Mesenchymal stem cell (in vitro differentiated cells and primary cell): ENCODE measurements around the gene EEIG1.
"Not testable (repeated sequence)": the region's sequence is repeated elsewhere in the genome, so short reads cannot be mapped to it uniquely, and the experiment has no call there.

ENCODE experiments used
- DNase-seq: peaks from one replicate; pipeline ENCODE4 v3.0.0-alpha.2; 2013
- H2AFZ ChIP-seq: one replicate; pipeline ENCODE4 v1.6.1; 2013; ENCODE audit warnings: low read depth, mild to moderate bottlenecking, control low read depth, inconsistent platforms, low read length, moderate library complexity
- H2AK5ac ChIP-seq: 2 replicates; pipeline ENCODE4 v1.6.1; 2013; ENCODE audit warnings: low read length, moderate library complexity, mild to moderate bottlenecking, inconsistent platforms; ENCODE audit not compliant: severe bottlenecking
- H2BK120ac ChIP-seq: one replicate; pipeline ENCODE4 v1.6.1; 2013; ENCODE audit warnings: low read depth, mild to moderate bottlenecking, inconsistent platforms, low read length, moderate library complexity
- H2BK12ac ChIP-seq, 2 experiments: one replicate each; pipeline ENCODE4 v1.6.1; 2013; ENCODE audit warnings: inconsistent platforms in 2 of 2, low read length in 2 of 2, mild to moderate bottlenecking in 2 of 2, moderate library complexity in 2 of 2, control low read depth in 1 of 2
- H2BK15ac ChIP-seq: one replicate; pipeline ENCODE4 v1.6.1; 2013; ENCODE audit warnings: mild to moderate bottlenecking, low read depth, inconsistent platforms; ENCODE audit not compliant: poor library complexity, severe bottlenecking
- H2BK5ac ChIP-seq: 2 replicates; pipeline ENCODE4 v1.6.1; 2013; ENCODE audit warnings: low read depth, mild to moderate bottlenecking, low read length, control low read depth, inconsistent platforms; ENCODE audit not compliant: poor library complexity, severe bottlenecking
- H3K14ac ChIP-seq, 2 experiments: one replicate each; pipeline ENCODE4 v1.6.1; 2013; ENCODE audit warnings: inconsistent platforms in 2 of 2, low read length in 2 of 2, control low read depth in 1 of 2, mild to moderate bottlenecking in 1 of 2, moderate library complexity in 1 of 2
- H3K18ac ChIP-seq, 2 experiments: one replicate each; pipeline ENCODE4 v1.6.1; 2013; ENCODE audit warnings: inconsistent platforms in 2 of 2, low read length in 2 of 2, control low read depth in 1 of 2, low read depth in 1 of 2, mild to moderate bottlenecking in 1 of 2
- H3K23ac ChIP-seq, 2 experiments: one replicate each; pipeline ENCODE4 v1.6.1; 2013; ENCODE audit warnings: inconsistent platforms in 2 of 2, low read length in 2 of 2, mild to moderate bottlenecking in 2 of 2, moderate library complexity in 2 of 2, control low read depth in 1 of 2
- H3K27ac ChIP-seq: 2 replicates; pipeline ENCODE4 v1.5.1; 2013; ENCODE audit warnings: mild to moderate bottlenecking, moderate library complexity, low read length, control low read depth, inconsistent platforms; ENCODE audit not compliant: poor library complexity, severe bottlenecking
- H3K27me3 ChIP-seq, 2 experiments: 2 replicates each; pipeline versions ENCODE4 v1.6.1 to v1.7.0; 2013; ENCODE audit warnings: low read length in 2 of 2, mild to moderate bottlenecking in 2 of 2, moderate library complexity in 2 of 2, control low read depth in 1 of 2, inconsistent platforms in 1 of 2; ENCODE audit not compliant: control insufficient read depth in 1 of 2, insufficient read depth in 1 of 2
- H3K36me3 ChIP-seq, 2 experiments: 2 replicates each; pipeline versions ENCODE4 v1.6.1 to v1.7.0; 2013; ENCODE audit warnings: low read length in 2 of 2, control low read depth in 1 of 2, inconsistent platforms in 1 of 2, low read depth in 1 of 2, mild to moderate bottlenecking in 1 of 2; ENCODE audit not compliant: insufficient read depth in 2 of 2, control insufficient read depth in 1 of 2
- H3K4ac ChIP-seq, 2 experiments: one replicate each; pipeline ENCODE4 v1.6.1; 2013; ENCODE audit warnings: inconsistent platforms in 2 of 2, low read length in 2 of 2, mild to moderate bottlenecking in 2 of 2, moderate library complexity in 2 of 2, control low read depth in 1 of 2, low read depth in 1 of 2
- H3K4me1 ChIP-seq: 2 replicates; pipeline ENCODE4 v1.6.1; 2013; ENCODE audit warnings: low read depth, low read length, control low read depth; ENCODE audit not compliant: control insufficient read depth, insufficient read depth
- H3K4me2 ChIP-seq: 2 replicates; pipeline ENCODE4 v1.6.1; 2013; ENCODE audit warnings: low read length, mild to moderate bottlenecking, inconsistent platforms; ENCODE audit not compliant: poor library complexity, severe bottlenecking
- H3K4me3 ChIP-seq, 2 experiments: 2 replicates each; pipeline versions ENCODE4 v1.5.1 to v1.7.0; 2013; ENCODE audit warnings: low read length in 2 of 2, mild to moderate bottlenecking in 2 of 2, control low read depth in 1 of 2, low read depth in 1 of 2; ENCODE audit not compliant: insufficient read depth in 1 of 2
- H3K79me1 ChIP-seq: replicated peaks from 2 replicates; pipeline ENCODE4 v1.6.1; 2013; ENCODE audit warnings: mild to moderate bottlenecking, control low read depth, low read length, inconsistent platforms; ENCODE audit not compliant: poor library complexity, severe bottlenecking
- H3K9ac ChIP-seq: 2 replicates; pipeline ENCODE4 v1.7.0; 2013; ENCODE audit warnings: mild to moderate bottlenecking, low read length, moderate library complexity
- H3K9me3 ChIP-seq: 2 replicates; pipeline ENCODE4 v1.7.0; 2013; ENCODE audit warnings: mild to moderate bottlenecking, low read length; ENCODE audit not compliant: control insufficient read depth
- H4K8ac ChIP-seq: one replicate; pipeline ENCODE4 v1.6.1; 2013; ENCODE audit warnings: inconsistent platforms, mild to moderate bottlenecking, low read length, moderate library complexity
- H4K91ac ChIP-seq: one replicate; pipeline ENCODE4 v1.6.1; 2013; ENCODE audit warnings: mild to moderate bottlenecking, low read length, inconsistent platforms
- WGBS: methylation state at CpG from one replicate; pipeline ENCODE4 v1.1.7; 2013; ENCODE audit warnings: mixed read lengths; 5-methylcytosine and 5-hydroxymethylcytosine counted together

EEIG1 gene

DNA sequence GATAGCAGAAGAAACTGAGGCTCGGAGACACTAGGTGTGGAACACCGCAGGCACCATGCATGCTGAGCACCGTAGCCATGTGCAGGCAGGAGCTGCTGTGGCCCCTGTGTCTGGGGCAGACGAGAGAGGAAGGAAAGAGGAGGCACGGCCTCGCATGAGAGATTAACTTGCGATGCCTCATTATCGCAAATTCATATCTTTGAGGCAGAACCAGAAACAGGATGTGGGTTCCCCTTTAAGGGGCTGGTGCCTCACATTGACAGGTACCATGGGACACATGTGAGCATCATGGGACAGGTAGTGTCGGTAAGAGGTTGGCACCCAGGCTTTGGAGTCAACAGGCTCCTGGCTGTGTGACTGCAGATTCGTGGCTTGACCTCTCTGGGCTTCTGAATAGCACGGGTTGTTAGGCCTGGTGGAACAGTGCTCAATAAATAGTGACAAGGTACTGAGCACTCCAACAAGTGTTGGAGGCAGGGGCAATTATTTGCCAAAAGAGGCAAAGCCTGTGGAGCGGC is 45.5 kb upstream of the EEIG1 start:
- no peak overlapping the region for H2BK5ac ChIP-seq
- no peaks in the 10 kb centered on the region for H3K27me3 ChIP-seq
- 96% methylated on average over 12 of the region's 12 CpGs for WGBS
- no peak overlapping the region for H2BK120ac ChIP-seq
- H2AK5ac ChIP-seq = no peak overlapping the region
- H2BK15ac ChIP-seq = no peak overlapping the region
- H3K27ac ChIP-seq = no peak overlapping the region
- H3K14ac ChIP-seq = no peak overlapping the region
- H2AFZ ChIP-seq = no peak overlapping the region
- H3K4me3 ChIP-seq = no peak overlapping the region
- no peak overlapping the region for H3K18ac ChIP-seq
- H3K4me2 ChIP-seq = no peak overlapping the region
- H2BK12ac ChIP-seq = peak overlapping the region in 1 of 2 experiments; percentile 30
- H3K4me1 ChIP-seq = peaks cover 1% of the 10 kb centered on the region
- DNase-seq = no peak
- H4K91ac ChIP-seq = no peak overlapping the region
- no peaks in the 10 kb centered on the region for H3K9me3 ChIP-seq
- no peaks in the 10 kb centered on the region for H3K36me3 ChIP-seq
- no peaks in the 10 kb centered on the region for H3K79me1 ChIP-seq
- no peak overlapping the region for H3K9ac ChIP-seq
- H3K4ac ChIP-seq = peak overlapping the region in 1 of 2 experiments; percentile 70
- peak overlapping the region; percentile 29 for H4K8ac ChIP-seq
- H3K23ac ChIP-seq = no peak overlapping the region

DNA sequence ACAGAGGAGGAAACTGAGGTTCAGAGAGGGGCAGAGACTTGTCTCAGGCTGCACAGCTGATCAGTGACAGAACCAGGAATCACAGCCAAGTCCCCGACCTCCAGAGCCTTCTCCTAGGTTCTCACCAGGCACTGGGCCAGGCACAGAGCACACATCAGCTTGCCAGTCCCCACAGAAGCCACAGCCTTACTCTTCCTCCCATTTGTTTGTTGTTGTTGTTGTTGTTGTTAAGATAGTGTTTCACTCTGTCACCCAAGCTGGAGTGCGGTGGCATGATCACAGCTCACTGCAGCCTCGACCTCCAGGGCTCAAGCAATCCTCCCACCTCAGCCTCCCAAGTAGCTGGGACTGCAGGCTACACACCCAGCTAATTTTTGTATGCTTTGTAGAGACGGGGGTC is 44.9 kb upstream of the EEIG1 start:
- 76% methylated on average over 3 of the region's 4 CpGs for WGBS
- H3K9ac ChIP-seq = no peak overlapping the region
- H3K23ac ChIP-seq = no peak overlapping the region
- no peak overlapping the region for H3K4me3 ChIP-seq
- peaks cover 1% of the 10 kb centered on the region for H3K4me1 ChIP-seq
- no peak overlapping the region for H2BK15ac ChIP-seq
- H2AFZ ChIP-seq = no peak overlapping the region
- H3K27me3 ChIP-seq = no peaks in the 10 kb centered on the region
- peak overlapping the region in 1 of 2 experiments; percentile 70 for H3K4ac ChIP-seq
- H2BK5ac ChIP-seq = no peak overlapping the region
- H2BK120ac ChIP-seq = no peak overlapping the region
- H3K14ac ChIP-seq = no peak overlapping the region
- no peak overlapping the region for H3K4me2 ChIP-seq
- H4K91ac ChIP-seq = no peak overlapping the region
- H3K79me1 ChIP-seq = no peaks in the 10 kb centered on the region
- H2BK12ac ChIP-seq = no peak overlapping the region
- DNase-seq = no peak
- H3K18ac ChIP-seq = no peak overlapping the region
- H2AK5ac ChIP-seq = no peak overlapping the region
- H4K8ac ChIP-seq = no peak overlapping the region
- no peaks in the 10 kb centered on the region for H3K36me3 ChIP-seq
- H3K27ac ChIP-seq = no peak overlapping the region
- H3K9me3 ChIP-seq = no peaks in the 10 kb centered on the region

DNA sequence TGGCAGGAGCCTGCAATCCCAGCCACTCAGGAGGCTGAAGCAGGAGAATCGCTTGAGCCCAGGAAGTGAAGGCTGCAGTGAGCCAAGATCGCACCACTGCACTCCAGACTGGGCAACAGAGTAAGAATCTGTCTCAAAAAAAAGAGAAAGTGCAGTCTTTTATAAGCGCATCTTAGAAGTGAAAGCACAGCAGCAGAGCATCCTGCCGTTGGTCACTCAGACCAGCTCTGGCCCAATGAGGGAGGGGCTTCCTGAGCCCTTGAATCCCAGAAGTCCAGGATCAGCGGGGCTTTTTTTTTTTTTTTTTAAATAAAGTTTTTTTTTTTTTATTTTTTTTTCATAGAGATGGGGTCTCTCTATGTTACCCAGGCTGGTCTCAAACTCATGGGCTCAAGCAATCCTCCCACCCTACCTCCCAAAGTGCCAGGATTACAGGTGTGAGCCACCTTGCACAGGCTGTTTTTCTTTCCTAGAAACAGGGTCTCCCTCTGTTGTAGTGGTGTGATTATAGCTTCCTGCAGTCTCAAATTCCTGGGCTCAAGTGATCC is 44.0 kb upstream of the EEIG1 start:
- Histone ChIP-seq H3K23ac (no peak overlapping the region), H3K14ac (no peak overlapping the region), H2BK12ac (no peak overlapping the region), H2BK15ac (no peak overlapping the region), H4K8ac (no peak overlapping the region), H3K9ac (no peak overlapping the region), H3K18ac (no peak overlapping the region), H3K79me1 (no peaks in the 10 kb centered on the region), H3K9me3 (no peaks in the 10 kb centered on the region), H3K27ac (no peak overlapping the region), H2BK5ac (no peak overlapping the region), H2BK120ac (no peak overlapping the region), H2AFZ (no peak overlapping the region), H3K36me3 (no peaks in the 10 kb centered on the region), H3K4ac (no peak overlapping the region), H3K4me1 (peaks cover 1% of the 10 kb centered on the region), H3K4me3 (no peak overlapping the region), H2AK5ac (no peak overlapping the region), H3K4me2 (no peak overlapping the region), H3K27me3 (no peaks in the 10 kb centered on the region), H4K91ac (no peak overlapping the region)
- DNase-seq = peak; percentile 40
- WGBS = 82% methylated on average over 4 of the region's 5 CpGs

DNA sequence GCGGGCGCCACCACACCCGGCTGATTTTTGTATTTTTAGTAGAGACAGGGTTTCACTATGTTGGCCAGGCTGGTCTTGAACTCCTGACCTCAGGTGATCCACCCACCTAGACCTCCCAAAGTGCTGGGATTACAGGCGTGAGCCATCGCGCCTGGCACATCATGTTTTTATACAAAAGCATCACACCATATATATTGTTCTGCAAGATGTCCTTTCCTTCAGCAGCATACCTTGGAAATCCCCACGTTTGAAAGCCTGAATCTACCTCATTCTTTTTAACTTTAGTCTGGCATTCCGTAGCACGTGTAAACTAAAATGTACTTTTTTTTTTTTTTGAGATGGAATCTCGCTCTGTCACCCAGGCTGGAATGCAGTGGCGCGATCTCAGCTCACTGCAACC is 42.9 kb upstream of the EEIG1 start:
- H2BK120ac ChIP-seq, DNase-seq, H3K14ac ChIP-seq, H2BK15ac ChIP-seq, H3K4me3 ChIP-seq, H3K79me1 ChIP-seq, H3K23ac ChIP-seq, H4K8ac ChIP-seq, H2BK12ac ChIP-seq, H3K36me3 ChIP-seq, H2AFZ ChIP-seq, H2AK5ac ChIP-seq, H3K27me3 ChIP-seq, H4K91ac ChIP-seq, H3K18ac ChIP-seq, H3K4me2 ChIP-seq, H3K4ac ChIP-seq, H3K4me1 ChIP-seq, H3K9ac ChIP-seq, H3K27ac ChIP-seq, H2BK5ac ChIP-seq, H3K9me3 ChIP-seq: not testable (repeated sequence)
- WGBS = 89% methylated on average over 12 of the region's 12 CpGs
